ENCODE measurements around the gene TBCB. TPM values are rescaled to one million over a fixed set of nuclear protein-coding genes. Genes with fewer than 3 reads are reported as not detected.

The TBCB gene
- total and polyA plus RNA-seq, 9 of the 15 experiments (the other 6 are each of a cell fraction or from before 2014, with no cell fraction given), result 3.5 to 115 (median 58.9) TPM

- peak; percentile 98 to 99 (median 98) for DNase-seq (ENCODE audit: extremely low read depth in 1 of 4, low spot score in 3 of 4)
- FAIRE-seq, result peak; percentile 100
- Histone ChIP-seq H2AFZ (ENCODE audit: low read depth, low read length) (peak within 1 kb of the TSS; percentile 97), H3K9ac (ENCODE audit: insufficient read depth in 1 of 2, low read depth in 2 of 2, low read length in 2 of 2) (peak within 1 kb of the TSS; percentile 73 to 91), H3K9me3 (replicated peaks; ENCODE audit: control insufficient read depth, insufficient read depth, low read depth, low read length) (no peaks in the 10 kb centered on the region), H3K27ac (ENCODE audit: extremely low read depth, low read depth, low read length) (peak within 1 kb of the TSS; percentile 74), H4K20me1 (replicated peaks; ENCODE audit: control insufficient read depth, insufficient read depth, low read length) (no peaks in the 10 kb centered on the region; the same call in 1 of the 2 replicates), H3K9me1 (ENCODE audit: control insufficient read depth, insufficient read depth, low read length) (no peaks in the 10 kb centered on the region), H3K27me3 (ENCODE audit: control insufficient read depth in 2 of 2, insufficient read depth in 2 of 2, low read length in 2 of 2) (no peaks in the 10 kb centered on the region), H3K4me3 (peak within 1 kb of the TSS; percentile 62), H3K79me2 (ENCODE audit: control insufficient read depth, insufficient read depth, low read length) (peaks cover 14% of the 10 kb centered on the region), H3K4me1 (replicated peaks in 1 of 2; ENCODE audit: control insufficient read depth in 2 of 2, insufficient read depth in 2 of 2, low read length in 2 of 2) (peaks cover 5 to 38% of the 10 kb centered on the region in 2 experiments; a peak in 3 of 5 replicates), H3K36me3 (ENCODE audit: control insufficient read depth, insufficient read depth, low read length) (peaks cover 24% of the 10 kb centered on the region; the same call in 2 of the 3 replicates), H3K4me2 (ENCODE audit: insufficient read depth, low read length) (peak within 1 kb of the TSS; percentile 96)
- in situ Hi-C loops (cut with MboI), result no loop called here
- no TSS peak for BruUV-seq (replicated peaks)
- whole genome bisulfite sequencing (ENCODE audit: insufficient coverage, low coverage, missing lambda C conversion rate), result 1% methylated on average over 59 of the region's 60 CpGs
- POLR2A ChIA-PET, result interaction anchor here (0.6 to 1.5 kb wide), 10 partner anchors 9 to 191 kb away, joined by 3 to 10 read pairs (median 3); partner anchors contain the start of gene ALKBH6
- CTCF ChIA-PET (ENCODE audit: low intra/inter-chr PET ratio), result no interaction called here
- peak; percentile 96 for ATAC-seq
- intact Hi-C loops (cut with micrococcal nuclease), result loop anchor here (1.0 to 10.0 kb wide), 4 partner anchors 24 to 120 kb away; partner anchors contain the start of gene SDHAF1
- TF ChIP-seq ATF7 (IDR thresholded peaks at IDR 0.05), result 0 out of 2 replicates have a peak, but pooled peaks have one; percentile 62
- TF ChIP-seq RBBP5 (IDR thresholded peaks at IDR 0.05; ENCODE audit: borderline replicate concordance, insufficient read depth, low read length, poor library complexity, severe bottlenecking), result peak; percentile 63
- no peak for TF ChIP-seq NELFE (IDR thresholded peaks at IDR 0.05; ENCODE audit: insufficient read depth, insufficient read length)
- TF ChIP-seq HDAC2 (IDR thresholded peaks at IDR 0.05), result peak; percentile 72; the same call in 1 of the 2 replicates
- TF ChIP-seq MXI1 (IDR thresholded peaks at IDR 0.05; ENCODE audit: low read depth, low read length), result peak; percentile 85
- TF ChIP-seq C11orf30 (IDR thresholded peaks at IDR 0.05; ENCODE audit: low read depth), result peak; percentile 65
- peak; percentile 70; the same call in 1 of the 2 replicates for TF ChIP-seq RAD51 (IDR thresholded peaks at IDR 0.05; ENCODE audit: borderline replicate concordance, low read depth)
- peak; percentile 68 for TF ChIP-seq KDM5B (IDR thresholded peaks at IDR 0.05; ENCODE audit: insufficient replicate concordance, low read depth, low read length)
- TF ChIP-seq RCOR1 (IDR thresholded peaks at IDR 0.05; ENCODE audit: borderline replicate concordance in 1 of 2, low read depth in 2 of 2, low read length in 2 of 2), result peak in 1 of 2 experiments; percentile 60; a peak in 1 of 4 replicates
- TF ChIP-seq GTF2A2 (tag; IDR thresholded peaks at IDR 0.05), result no peak
- peak; percentile 86 for TF ChIP-seq USF2 (CRISPR knock-in tag; IDR thresholded peaks at IDR 0.05)
- no peak for TF ChIP-seq ETS2 (tag; IDR thresholded peaks at IDR 0.05; ENCODE audit: borderline replicate concordance, poor library complexity, severe bottlenecking)
- TF ChIP-seq PRDM10 (IDR thresholded peaks at IDR 0.05; ENCODE audit: partially characterized antibody), result peak; percentile 88
- TF ChIP-seq E2F1 (CRISPR knock-in tag; IDR thresholded peaks at IDR 0.05), result peak; percentile 79
Measured at GRCh38 chr19:36114721-36115452, 381 bp upstream of the TBCB start, which contains the start of gene POLR2I. Gene POLR2I (minus strand): TSS chr19:36114875. CDS start chr19:36114856, 19 bp downstream.

Data from K562 (cell line).